ENCODE results near the gene RAPGEF2.

RAPGEF2 gene

GRCh38 chr4:159197885-159198269 is 95.0 kb downstream of the RAPGEF2 start:
- DNase-seq (ENCODE audit: low read depth) = no peak

DNA sequence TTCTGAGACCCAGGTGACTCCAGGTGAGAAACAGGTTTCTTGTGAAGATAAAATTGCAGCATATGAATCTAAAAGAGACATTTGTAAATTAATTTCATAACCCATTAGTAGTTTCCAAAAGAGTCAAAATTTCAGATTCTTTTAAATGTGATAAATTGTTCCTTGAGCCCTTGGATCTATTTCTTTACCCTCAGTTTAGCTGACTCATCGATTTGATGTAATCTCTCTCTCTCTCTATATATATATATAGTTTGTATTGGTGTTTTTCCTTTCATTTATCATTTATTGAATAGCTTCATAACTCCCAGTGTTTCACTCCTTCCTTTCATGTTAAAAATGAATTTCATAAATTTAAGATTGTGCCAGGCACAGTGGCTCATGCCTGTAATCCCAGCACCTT is 96.9 kb downstream of the RAPGEF2 start:
- no peak for DNase-seq (ENCODE audit: low read depth)

DNA sequence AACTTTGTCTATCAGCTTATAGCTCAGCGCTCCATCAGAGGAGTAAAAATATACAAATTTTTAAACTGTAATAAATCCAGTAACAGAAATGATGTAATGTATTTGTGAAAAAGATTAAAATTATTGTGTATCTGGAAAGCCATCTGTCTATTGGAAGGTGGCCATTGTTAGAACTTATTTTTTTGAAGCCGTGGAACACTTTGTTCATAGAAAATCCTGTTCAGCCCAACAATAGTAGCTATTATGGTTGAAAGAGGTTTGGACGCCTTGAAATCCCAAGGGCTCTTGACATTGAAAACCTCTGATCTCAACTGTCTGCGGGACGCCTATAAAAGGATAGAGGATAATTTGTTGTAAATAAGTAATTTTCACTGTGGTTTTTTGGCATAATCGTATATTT is 98.3 kb downstream of the RAPGEF2 start:
- no peak for DNase-seq (ENCODE audit: low read depth)

- peak; percentile 40 for DNase-seq (ENCODE audit: low read depth)
Observed at GRCh38 chr4:159204566-159204965, 101.7 kb downstream of the RAPGEF2 start.

GRCh38 chr4:159205466-159205865 is 102.6 kb downstream of the RAPGEF2 start:
- no peak for DNase-seq (ENCODE audit: low read depth)

DNA sequence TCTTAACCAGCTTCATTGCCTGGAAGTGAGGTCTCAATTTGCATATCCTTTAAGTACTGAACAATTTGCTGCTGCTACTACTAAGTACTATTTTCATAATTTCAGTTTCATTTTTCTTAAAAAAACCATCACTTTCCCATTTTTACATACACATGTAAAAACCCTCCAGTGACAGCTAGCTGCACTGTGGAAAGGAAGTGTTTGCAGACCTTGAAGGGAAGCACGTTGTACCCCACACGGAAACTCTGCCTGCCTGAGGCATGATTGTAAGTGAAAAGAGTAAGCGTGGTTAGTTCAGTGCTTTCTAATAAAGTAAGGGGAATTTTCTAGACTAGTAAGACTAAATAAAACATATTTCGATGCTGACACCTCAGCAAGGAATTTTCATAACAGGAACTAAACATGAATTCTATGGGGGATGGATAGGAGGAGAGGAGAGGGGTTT is 103.6 kb downstream of the RAPGEF2 start:
- DNase-seq (ENCODE audit: low read depth) = peak; percentile 78

DNA sequence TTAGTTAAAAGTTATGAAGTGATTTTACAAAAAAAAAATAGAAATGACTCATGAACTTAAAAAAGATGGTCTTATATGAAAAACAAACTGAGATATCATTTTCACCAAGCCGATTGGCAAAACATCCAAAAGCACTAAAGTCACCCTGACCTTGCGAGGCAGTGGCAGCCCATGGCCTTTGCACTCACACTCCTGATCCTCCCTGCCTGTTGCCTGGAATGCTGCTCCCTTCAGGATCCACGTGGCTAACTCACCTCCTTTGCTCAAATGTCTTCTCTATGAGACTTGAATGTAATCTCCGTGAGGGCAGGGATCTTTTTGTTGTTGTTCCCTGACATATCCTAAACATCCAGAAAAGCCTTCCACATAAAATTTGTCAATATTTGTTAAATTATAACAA is 106.4 kb downstream of the RAPGEF2 start:
- DNase-seq (ENCODE audit: low read depth) = no peak

- no peak for DNase-seq (ENCODE audit: low read depth)
Observed at GRCh38 chr4:159210975-159211374, 108.1 kb downstream of the RAPGEF2 start.

DNA sequence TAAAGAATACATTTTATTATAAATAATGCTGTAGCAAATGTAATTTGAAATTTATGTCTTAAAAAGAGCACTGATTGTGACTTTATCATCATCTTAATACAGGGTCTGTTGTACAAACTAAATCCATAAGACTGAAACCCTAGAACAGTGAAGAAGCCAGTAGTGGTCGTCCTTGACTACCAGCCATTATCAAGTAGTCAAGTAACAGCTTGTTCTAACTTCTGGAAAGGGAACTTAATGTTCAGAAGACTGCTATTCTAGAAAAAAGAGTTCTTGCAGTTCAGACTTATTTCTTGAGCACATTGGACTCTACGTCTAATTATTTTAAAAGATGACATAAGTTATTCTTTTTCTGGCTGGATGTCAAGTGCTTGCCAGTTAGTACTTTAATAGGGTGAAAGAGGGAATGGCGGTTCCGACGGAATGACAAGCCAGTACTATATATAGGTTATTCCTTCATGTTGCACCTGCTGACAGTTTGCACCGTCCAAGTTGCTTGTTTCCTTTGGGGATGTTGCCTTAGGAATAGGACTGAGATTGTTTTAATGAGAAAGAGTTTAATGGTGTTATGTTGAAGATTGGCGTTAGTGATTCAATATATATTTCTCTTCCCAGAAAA is 109.9 kb downstream of the RAPGEF2 start:
- no peak for DNase-seq (ENCODE audit: low read depth)

GRCh38 chr4:159216834-159217233 is 114.0 kb downstream of the RAPGEF2 start:
- DNase-seq (ENCODE audit: low read depth) = no peak

DNA sequence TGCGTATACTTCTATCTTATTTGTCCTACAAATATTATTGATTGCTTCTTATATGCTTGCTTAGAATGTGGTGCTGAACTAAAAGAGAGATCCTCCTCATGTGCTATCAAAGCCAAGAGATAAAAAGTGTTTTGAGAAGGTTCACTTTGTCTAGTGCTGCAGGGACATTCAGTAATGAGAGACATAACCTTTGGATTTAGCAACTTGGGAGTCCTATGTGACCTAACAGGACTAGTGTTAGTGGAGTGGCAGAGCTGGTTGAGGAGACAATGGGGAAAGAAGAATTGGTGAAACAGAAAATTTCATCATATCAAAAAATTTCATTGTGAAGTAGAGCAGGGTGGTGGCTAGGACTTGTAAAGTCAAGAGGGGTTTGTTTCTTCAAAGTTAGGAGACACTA is 117.0 kb downstream of the RAPGEF2 start:
- DNase-seq (ENCODE audit: low read depth) = no peak

DNA sequence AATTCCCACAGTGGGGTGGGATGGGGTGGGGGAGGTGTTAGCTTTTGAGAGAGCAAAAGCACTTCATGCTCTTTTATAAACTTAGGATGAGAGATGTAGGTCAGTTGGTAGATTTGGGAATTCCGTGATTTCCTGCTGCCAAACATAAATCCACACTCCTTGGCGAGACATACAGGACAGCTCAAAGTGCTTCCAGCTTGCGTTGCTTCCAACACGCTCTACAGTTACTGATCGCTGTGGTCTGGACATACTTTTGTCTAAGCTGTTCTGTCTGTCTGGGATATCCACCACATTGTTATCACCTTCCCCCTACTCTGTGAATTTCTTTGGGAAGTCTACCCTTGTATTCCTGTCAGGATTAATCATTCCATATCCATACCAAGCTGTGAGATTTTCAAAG is 117.5 kb downstream of the RAPGEF2 start:
- no peak for DNase-seq (ENCODE audit: low read depth)

GRCh38 chr4:159221280-159221679 is 118.4 kb downstream of the RAPGEF2 start:
- DNase-seq (ENCODE audit: low read depth) = no peak

DNA sequence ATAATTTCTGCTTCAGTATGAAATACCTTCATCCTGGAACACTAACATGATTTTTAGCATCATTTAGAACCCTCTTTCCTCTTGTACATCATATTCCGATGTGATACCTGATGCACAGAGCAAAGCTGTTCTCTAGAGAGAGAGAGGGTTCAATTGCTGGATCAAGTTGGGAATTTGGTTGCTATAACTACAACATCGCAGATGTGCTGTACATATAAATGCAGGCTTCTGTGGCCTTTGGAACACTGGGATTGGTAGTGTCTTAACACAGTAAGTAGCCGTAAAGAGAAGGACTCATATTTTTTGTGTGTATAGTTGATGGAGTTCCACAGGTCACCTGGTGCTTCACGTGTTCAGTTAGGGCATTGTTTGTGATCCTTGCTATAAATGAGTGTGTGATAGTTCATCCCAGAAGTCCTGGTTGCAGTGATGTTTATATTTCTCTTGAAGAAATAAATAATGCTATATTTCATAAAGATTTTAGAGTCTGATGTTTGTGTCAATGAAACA is 119.2 kb downstream of the RAPGEF2 start:
- DNase-seq (ENCODE audit: low read depth) = no peak

DNA sequence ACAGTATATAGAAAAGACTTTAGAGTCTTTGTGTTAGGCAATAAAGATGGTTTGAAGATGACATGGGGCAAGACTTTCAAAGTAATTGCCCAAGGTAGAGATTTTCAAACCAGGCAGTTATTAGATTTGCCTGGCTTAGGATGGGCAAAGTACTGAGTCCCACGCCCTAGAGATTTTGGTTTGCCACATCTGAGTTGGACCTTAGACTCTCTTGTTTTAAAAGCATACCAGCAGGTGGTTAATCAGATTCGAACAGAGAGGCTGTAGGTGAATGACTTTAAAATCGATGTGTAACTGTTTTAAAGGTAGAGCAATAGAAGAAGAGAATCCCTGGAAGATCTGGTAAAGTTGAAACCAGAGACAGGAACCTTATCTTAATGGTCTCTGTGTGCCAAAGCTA is 121.5 kb downstream of the RAPGEF2 start:
- DNase-seq (ENCODE audit: low read depth) = no peak

- peak; percentile 59 for DNase-seq (ENCODE audit: low read depth)
Observed at GRCh38 chr4:159227378-159227777, 124.5 kb downstream of the RAPGEF2 start.

GRCh38 chr4:159227984-159228383 is 125.1 kb downstream of the RAPGEF2 start:
- DNase-seq (ENCODE audit: low read depth) = peak; percentile 96

- peak; percentile 95 for DNase-seq (ENCODE audit: low read depth)
Observed at GRCh38 chr4:159229164-159229563, 126.3 kb downstream of the RAPGEF2 start.

DNA sequence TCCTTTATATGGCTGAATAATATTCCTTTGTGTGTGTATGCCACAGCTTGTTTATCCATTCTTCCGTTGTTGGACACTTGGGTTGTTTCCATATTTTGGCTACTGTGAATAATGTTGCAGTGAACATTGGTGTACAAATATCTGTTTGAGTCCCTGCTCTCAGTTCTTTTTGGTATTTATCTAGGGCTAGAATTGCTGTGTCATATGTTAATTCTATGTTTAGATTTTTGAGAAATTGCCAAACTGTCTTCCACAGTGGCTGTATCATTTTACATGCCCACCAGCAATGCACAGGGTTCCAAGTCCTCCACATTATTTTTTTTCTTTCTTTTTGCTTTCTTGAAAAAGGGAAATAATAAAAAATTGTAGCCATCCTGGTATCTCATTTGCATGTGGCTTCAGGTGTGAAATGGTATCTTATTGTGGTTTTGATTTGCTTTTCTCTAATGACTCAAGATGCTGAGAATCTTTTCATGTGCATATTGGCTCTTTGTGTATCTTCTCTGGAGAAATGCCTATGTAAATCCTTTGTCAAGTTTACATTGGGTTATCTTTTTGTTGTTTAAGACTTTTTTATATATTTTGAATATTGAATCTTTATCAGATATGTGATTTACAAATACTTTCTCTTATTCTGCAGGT is 129.7 kb downstream of the RAPGEF2 start:
- peak; percentile 15 for DNase-seq (ENCODE audit: low read depth)

DNA sequence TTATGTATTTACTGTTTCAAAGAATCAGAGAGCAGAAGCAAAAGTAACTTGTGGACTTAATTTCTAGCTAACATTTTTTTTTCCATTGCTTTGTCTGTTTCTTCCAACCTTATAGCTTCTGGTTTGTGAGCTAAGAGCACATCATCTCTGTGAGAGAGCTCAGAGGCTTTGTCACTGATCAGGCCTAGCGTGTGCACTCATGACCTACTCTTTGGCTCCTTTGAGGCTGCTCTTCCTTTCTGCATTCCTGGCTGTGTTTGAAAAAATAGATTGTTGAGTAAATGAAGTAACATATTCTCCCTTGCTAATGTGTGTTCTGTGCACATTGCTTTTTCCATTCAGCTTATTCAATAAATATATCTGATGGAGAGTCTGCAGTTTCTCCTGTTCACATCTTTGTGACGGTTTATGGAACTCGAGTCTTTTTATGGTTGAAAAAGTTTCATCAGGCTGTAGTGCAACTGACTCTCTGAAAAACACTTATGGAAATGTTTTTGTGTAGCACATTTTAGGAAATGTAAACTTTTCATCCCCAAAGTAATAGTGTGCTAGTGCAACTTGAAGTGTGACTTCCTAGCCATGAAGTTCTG is 133.0 kb downstream of the RAPGEF2 start:
- DNase-seq (ENCODE audit: low read depth) = peak; percentile 85

- no peak for DNase-seq (ENCODE audit: low read depth)
Observed at GRCh38 chr4:159237975-159238374, 135.1 kb downstream of the RAPGEF2 start.

DNA sequence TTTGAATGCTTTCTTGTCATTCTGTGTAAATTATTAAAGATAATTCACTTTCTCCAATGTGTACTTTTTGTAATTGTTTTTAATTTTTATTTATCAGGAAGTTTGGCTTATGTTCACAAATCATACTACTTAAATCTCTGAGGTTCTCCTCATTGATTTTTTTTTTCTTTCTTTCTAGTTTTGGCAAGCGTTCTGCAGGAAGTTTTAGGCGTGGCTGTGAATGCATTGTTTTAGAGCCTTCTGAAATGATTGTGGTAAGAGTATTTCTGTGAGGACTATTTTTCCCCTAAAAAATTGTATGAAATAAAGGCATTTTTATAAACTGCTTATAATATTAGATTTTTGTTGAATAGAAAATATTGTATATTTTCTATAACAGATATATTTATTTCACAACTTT is 135.8 kb downstream of the RAPGEF2 start:
- peak; percentile 36 for DNase-seq (ENCODE audit: low read depth)

DNA sequence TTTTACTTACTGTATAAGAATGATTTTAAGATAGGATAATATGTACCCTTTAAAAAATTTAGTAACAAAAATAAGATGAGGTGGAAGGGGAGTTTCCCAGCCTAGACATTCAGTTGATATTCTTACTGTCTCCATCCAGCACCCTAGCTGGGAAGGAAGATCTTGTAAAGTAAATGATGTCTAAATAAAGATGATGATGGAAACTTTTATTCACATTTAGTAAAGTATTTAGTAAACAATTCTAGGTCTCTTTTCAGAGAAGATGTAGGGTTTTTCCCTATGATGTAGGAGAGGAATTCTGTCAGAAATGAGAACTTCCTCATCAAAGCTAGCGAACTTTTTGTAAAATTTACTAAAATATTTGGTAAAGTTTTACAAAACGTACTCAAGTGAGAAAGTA is 136.8 kb downstream of the RAPGEF2 start:
- DNase-seq (ENCODE audit: low read depth) = no peak
